Natural killer cell (primary cell): ENCODE results near the gene C1QTNF5. TPM values are rescaled to one million over a fixed set of nuclear protein-coding genes. Genes with fewer than 3 reads are reported as not detected.
A peak's percentile ranks its signal among the peaks of the same experiment; 100 is the strongest.

ENCODE experiments used
- ATAC-seq, 3 donors: fragments of 150-1000 bp in 2 of 3; fragments of 200-7000 bp in 1 of 3; cut with Tn5 transposase; 1 replicate in 1 of 3; 2 replicates in 2 of 3; pipeline ENCODE4 v1.10.0; 2021; ENCODE audit warnings: mild to moderate bottlenecking in 2 of 3, moderate library complexity in 2 of 3
- DNase-seq, 2 donors: peaks; one replicate each; pipeline versions ENCODE4 v3.0.0 to v3.0.0-alpha.2; 2013 to 2021; ENCODE audit warnings: mixed read lengths in 1 of 2
- H3K27ac ChIP-seq: one replicate; pipeline ENCODE4 v1.5.1; 2013; ENCODE audit warnings: mild to moderate bottlenecking, low read length
- H3K27me3 ChIP-seq: one replicate; pipeline ENCODE4 v1.6.1; 2013; ENCODE audit warnings: low read length; ENCODE audit not compliant: control insufficient read depth, insufficient read depth
- H3K36me3 ChIP-seq: one replicate; pipeline ENCODE4 v1.6.1; 2013; ENCODE audit warnings: low read length; ENCODE audit not compliant: control insufficient read depth, insufficient read depth
- H3K4me1 ChIP-seq: one replicate; pipeline ENCODE4 v1.6.1; 2013; ENCODE audit warnings: low read length; ENCODE audit not compliant: control insufficient read depth, insufficient read depth
- H3K4me3 ChIP-seq: one replicate; pipeline ENCODE4 v1.5.1; 2013; ENCODE audit warnings: low read length
- H3K9me3 ChIP-seq: one replicate; pipeline ENCODE4 v1.6.1; 2013; ENCODE audit warnings: low read length; ENCODE audit not compliant: control insufficient read depth, insufficient read depth
- H3K27ac Mint-ChIP-seq, 2 donors: one replicate each; pipeline ENCODE4 v1.8.0; 2022; ENCODE audit warnings: mild to moderate bottlenecking in 2 of 2, mixed read lengths in 2 of 2, moderate library complexity in 1 of 2
- H3K27me3 Mint-ChIP-seq, 2 donors: one replicate each; pipeline ENCODE4 v1.8.0; 2022; ENCODE audit warnings: low read depth in 2 of 2, mixed read lengths in 2 of 2
- H3K36me3 Mint-ChIP-seq: one replicate; pipeline ENCODE4 v1.8.0; 2022; ENCODE audit warnings: mixed read lengths
- H3K4me1 Mint-ChIP-seq, 2 donors: one replicate each; pipeline ENCODE4 v1.8.0; 2022; ENCODE audit warnings: mixed read lengths in 2 of 2
- H3K4me3 Mint-ChIP-seq: one replicate; pipeline ENCODE4 v1.8.0; 2022; ENCODE audit warnings: mild to moderate bottlenecking, moderate library complexity, mixed read lengths
- H3K9me3 Mint-ChIP-seq, 2 donors: one replicate each; pipeline ENCODE4 v1.8.0; 2022; ENCODE audit warnings: mixed read lengths in 2 of 2
- CTCF ChIP-seq: fragments of 200-600 bp; IDR thresholded peaks from one replicate; pipeline ENCODE4 v1.8.0; 2022; ENCODE audit warnings: antibody characterized with exemption
- WGBS: methylation state at CpG from one replicate; pipeline ENCODE4 v1.1.7; 2013; ENCODE audit warnings: missing lambda C conversion rate; ENCODE audit not compliant: insufficient coverage; 5-methylcytosine and 5-hydroxymethylcytosine counted together
- intact Hi-C: fragments of 100-400 bp; cut with micrococcal nuclease; formaldehyde crosslinking; loops from one replicate; pipeline ENCODE4 v1.14.2; 2022
- total RNA-seq, 4 donors: library from RNA; stranded (reverse); fragments of 120-200 nt in 1 of 4; gene quantifications; one replicate each; pipeline versions ENCODE4 v1.2.3 to v1.2.4, GENCODE V29; 2013 to 2022

Gene C1QTNF5
- total RNA-seq, 3 donors from 2014 or later (not counting 1 experiment from before 2014, with no cell fraction given) = not detected

- no peaks in the 10 kb centered on the region for H3K9me3 Mint-ChIP-seq
- no peaks in the 10 kb centered on the region for H3K36me3 Mint-ChIP-seq
- ATAC-seq = no peak
- intact Hi-C loops = loop anchor here (5.0 kb wide), 1 partner anchor 116 kb away; the partner anchor contains the start of gene CBL
- H3K27ac Mint-ChIP-seq = no peak overlapping the region
- no peak overlapping the region for H3K4me3 Mint-ChIP-seq
- peaks cover 5% of the 10 kb centered on the region for H3K27me3 ChIP-seq
- peaks cover 24% of the 10 kb centered on the region for H3K4me1 ChIP-seq
- H3K9me3 ChIP-seq = no peaks in the 10 kb centered on the region
- no peaks in the 10 kb centered on the region for H3K36me3 ChIP-seq
- DNase-seq = no peak
- no peak overlapping the region for H3K27ac ChIP-seq
- no peak for TF ChIP-seq CTCF
- H3K4me3 ChIP-seq = no peak overlapping the region
- H3K4me1 Mint-ChIP-seq = peaks cover 0 to 32% of the 10 kb centered on the region in 2 donors
- peaks cover 18 to 27% of the 10 kb centered on the region in 2 donors for H3K27me3 Mint-ChIP-seq
- 91% methylated on average over 20 of the region's 20 CpGs for WGBS
These were observed 17.7 kb downstream of the C1QTNF5 start for GRCh38 chr11:119322921-119323531.

- Histone ChIP-seq H3K36me3 (no peaks in the 10 kb centered on the region), H3K27me3 (peaks cover 9% of the 10 kb centered on the region), H3K27ac (no peak overlapping the region), H3K4me3 (no peak overlapping the region), H3K9me3 (no peaks in the 10 kb centered on the region), H3K4me1 (peaks cover 24% of the 10 kb centered on the region)
- Mint-ChIP-seq H3K36me3 (no peaks in the 10 kb centered on the region), H3K4me3 (no peak overlapping the region), H3K27me3 (peaks cover 18 to 27% of the 10 kb centered on the region in 2 donors), H3K27ac (no peak overlapping the region), H3K9me3 (no peaks in the 10 kb centered on the region), H3K4me1 (peaks cover 0 to 32% of the 10 kb centered on the region in 2 donors)
- intact Hi-C loops = loop anchor here (5.0 kb wide), 1 partner anchor 115 kb away; the partner anchor contains the start of gene CBL
- TF ChIP-seq CTCF = no peak
- no peak for ATAC-seq
- 80% methylated on average over 6 of the region's 6 CpGs for WGBS
- DNase-seq = no peak
These were observed 18.3 kb downstream of the C1QTNF5 start for GRCh38 chr11:119322360-119322739.

GRCh38 chr11:119320776-119321524, 19.7 kb downstream of the C1QTNF5 start:
- no peaks in the 10 kb centered on the region for H3K36me3 Mint-ChIP-seq
- peak; percentile 68 to 79 (median 77) for ATAC-seq
- H3K27me3 Mint-ChIP-seq = peaks cover 23 to 27% of the 10 kb centered on the region in 2 donors
- WGBS = 2% methylated on average over 56 of the region's 60 CpGs
- Histone ChIP-seq H3K36me3 (no peaks in the 10 kb centered on the region), H3K9me3 (no peaks in the 10 kb centered on the region), H3K27ac (peak overlapping the region; percentile 47), H3K4me1 (peaks cover 32% of the 10 kb centered on the region), H3K27me3 (peaks cover 17% of the 10 kb centered on the region), H3K4me3 (peak overlapping the region; percentile 52)
- intact Hi-C loops = loop anchor here (5.0 kb wide), 1 partner anchor 114 kb away; the partner anchor contains the start of gene CBL
- no peak for TF ChIP-seq CTCF
- DNase-seq = peak in 1 of 2 donors; percentile 69
- peaks cover 0 to 33% of the 10 kb centered on the region in 2 donors for H3K4me1 Mint-ChIP-seq
- peak overlapping the region; percentile 84 for H3K4me3 Mint-ChIP-seq
- peak overlapping the region in 1 of 2 donors; percentile 81 for H3K27ac Mint-ChIP-seq
- no peaks in the 10 kb centered on the region for H3K9me3 Mint-ChIP-seq
